Endothelial cell of umbilical vein (primary cell): ENCODE results near the gene PIM3. TPM values are rescaled to one million over a fixed set of nuclear protein-coding genes. Genes with fewer than 3 reads are reported as not detected.

Source experiments
- BruUV-seq: library from RNA; stranded (reverse); fragments of 400-500 nt; replicated peaks from 2 replicates; lab custom pipeline; 2021; lab: Mats Ljungman, UMichigan
- CTCF ChIA-PET: fragments of 300-600, 350-600 bp; sonication (Branson Sonifier 250); formaldehyde crosslinking; loops from one replicate; lab custom pipeline; 2021; ENCODE audit warnings: antibody characterized with exemption, inconsistent platforms; lab: Charles Lee
- POLR2A ChIA-PET: fragments of 300-600, 350-600 bp; sonication (Branson Sonifier 250); formaldehyde crosslinking; loops from one replicate; lab custom pipeline; 2021; ENCODE audit warnings: antibody characterized with exemption, inconsistent platforms; lab: Charles Lee
- DNase-seq: peaks from one replicate; pipeline ENCODE4 v3.0.0-alpha.2; 2011; ENCODE audit warnings: low read depth, low spot score
- FAIRE-seq: peaks from 2 replicates; lab custom pipeline; 2011; peaks lifted over from hg19 to GRCh38; lab: Jason Lieb, UNC
- H2AFZ ChIP-seq: 2 replicates; pipeline ENCODE4 v1.6.0; 2012; ENCODE audit warnings: low read depth, low read length, control low read depth, inconsistent platforms
- H3K27ac ChIP-seq: 2 replicates; pipeline ENCODE4 v1.5.1; 2011; ENCODE audit warnings: low read depth, mild to moderate bottlenecking, control low read depth, low read length, moderate library complexity; ENCODE audit not compliant: insufficient read depth
- H3K27me3 ChIP-seq, 2 experiments: 2 replicates each; pipeline versions ENCODE4 v1.6.0 to v1.6.1; 2011; ENCODE audit warnings: low read length in 2 of 2, mixed read lengths in 1 of 2; ENCODE audit not compliant: control insufficient read depth in 2 of 2, insufficient read depth in 2 of 2
- H3K36me3 ChIP-seq, 2 experiments: 2 replicates in 1 of 2; 3 replicates in 1 of 2; pipeline ENCODE4 v1.5.1; 2011; ENCODE audit warnings: low read length in 2 of 2, mild to moderate bottlenecking in 1 of 2, moderate library complexity in 1 of 2; ENCODE audit not compliant: control insufficient read depth in 2 of 2, insufficient read depth in 2 of 2; ENCODE audit errors: extremely low read depth in 1 of 2
- H3K4me1 ChIP-seq: 3 replicates; pipeline ENCODE4 v1.5.1; 2011; ENCODE audit warnings: mild to moderate bottlenecking, low read length; ENCODE audit not compliant: control insufficient read depth, insufficient read depth; ENCODE audit errors: extremely low read depth
- H3K4me2 ChIP-seq: 2 replicates; pipeline ENCODE4 v1.6.1; 2011; ENCODE audit warnings: low read length, control low read depth, mixed read lengths; ENCODE audit not compliant: insufficient read depth
- H3K4me3 ChIP-seq, 3 experiments: fragments of 200-600 bp in 1 of 3; sonication (generic), shearing (Covaris generic) in 1 of 3; replicated peaks in 1 of 3; 2 replicates each; pipeline ENCODE4 v1.5.1; 2011 to 2016; ENCODE audit warnings: control low read depth in 3 of 3, low read length in 3 of 3, mild to moderate bottlenecking in 2 of 3, inconsistent platforms in 1 of 3, low read depth in 1 of 3, moderate library complexity in 1 of 3; ENCODE audit not compliant: insufficient read depth in 1 of 3
- H3K79me2 ChIP-seq: 2 replicates; pipeline ENCODE4 v1.6.0; 2012; ENCODE audit warnings: low read length, inconsistent platforms; ENCODE audit not compliant: control insufficient read depth, insufficient read depth
- H3K9ac ChIP-seq: replicated peaks from 2 replicates; pipeline ENCODE3; 2011; ENCODE audit warnings: low read length, control low read depth; ENCODE audit not compliant: insufficient read depth; ENCODE audit errors: extremely low read depth
- H3K9me1 ChIP-seq: replicated peaks from 3 replicates; pipeline ENCODE4 v1.6.0; 2011; ENCODE audit warnings: mild to moderate bottlenecking, low read length; ENCODE audit not compliant: control insufficient read depth, insufficient read depth; ENCODE audit errors: extremely low read depth
- H3K9me3 ChIP-seq: replicated peaks from 2 replicates; pipeline ENCODE4 v1.5.1; 2012; ENCODE audit warnings: low read length, inconsistent platforms; ENCODE audit not compliant: control insufficient read depth, insufficient read depth
- H4K20me1 ChIP-seq: replicated peaks from 2 replicates; pipeline ENCODE3; 2011; ENCODE audit warnings: mild to moderate bottlenecking, low read length; ENCODE audit not compliant: control insufficient read depth, insufficient read depth; ENCODE audit errors: extremely low read depth
- CTCF ChIP-seq, 2 donors: IDR thresholded peaks; 1 replicate in 1 of 2; 2 replicates in 1 of 2; pipeline ENCODE4 v1.5.1; 2011; ENCODE audit warnings: low read length in 2 of 2, mild to moderate bottlenecking in 2 of 2, moderate library complexity in 2 of 2, control low read depth in 1 of 2, inconsistent platforms in 1 of 2, low read depth in 1 of 2; ENCODE audit not compliant: insufficient read depth in 1 of 2; ENCODE audit errors: extremely low read depth in 1 of 2
- EZH2 ChIP-seq: IDR thresholded peaks from 2 replicates; pipeline ENCODE4 v1.6.1; 2012; ENCODE audit warnings: borderline replicate concordance, low read depth, mild to moderate bottlenecking, moderate library complexity, low read length, inconsistent platforms; ENCODE audit not compliant: severe bottlenecking
- JUN ChIP-seq: IDR thresholded peaks from 2 replicates; pipeline ENCODE4 v1.6.1; 2011; ENCODE audit warnings: borderline replicate concordance, low read depth; ENCODE audit not compliant: insufficient read length, insufficient read depth
- MYC ChIP-seq: IDR thresholded peaks from one replicate; pipeline ENCODE4 v1.6.1; 2011; ENCODE audit warnings: mild to moderate bottlenecking, low read depth, low read length
- POLR2AphosphoS5 ChIP-seq: IDR thresholded peaks from 2 replicates; pipeline ENCODE4 v1.6.1; 2012; ENCODE audit warnings: low read depth, mild to moderate bottlenecking, control low read depth, low read length, moderate library complexity; ENCODE audit not compliant: insufficient read depth
- dilution Hi-C: fragments of 300-500 bp; cut with MboI; formaldehyde crosslinking; loops from one replicate; pipeline ENCODE4 v1.15.0; 2019; ENCODE audit warnings: low sequenced_read_pairs; ENCODE audit not compliant: extremely low pct_ligation_motif_present
- intact Hi-C: fragments of 100-400 bp; cut with micrococcal nuclease; formaldehyde crosslinking; loops from one replicate; pipeline ENCODE4 v1.10.0; 2022
- polyA plus RNA-seq, 4 experiments: library from polyadenylated mRNA; depleted of rRNA in 3 of 4; stranded (reverse) in 3 of 4; unstranded in 1 of 4; fragments of >200 nt; gene quantifications; 2 replicates each; pipeline versions ENCODE4 v1.2.1 to v1.2.3, GENCODE V29; 2011 to 2012; ENCODE audit warnings: missing spikeins in 1 of 4
- total RNA-seq: library from RNA; stranded (reverse); gene quantifications from 2 replicates; pipeline ENCODE4 v1.2.3, GENCODE V29; 2021

The PIM3 gene
- total and polyA plus RNA-seq, 2 donors (not counting 3 experiments of a cell fraction or from before 2014, with no cell fraction given), result 131 to 185 TPM

GRCh38 chr22:49953680-49954344 is 6.8 kb upstream of the PIM3 start:
- TF ChIP-seq EZH2 (no peak), CTCF (IDR thresholded peaks at IDR 0.05; ENCODE audit: extremely low read depth in 1 of 2, insufficient read depth in 1 of 2, low read depth in 1 of 2, low read length in 2 of 2) (no peak), POLR2AphosphoS5 (no peak), MYC (no peak), JUN (no peak)
- no peak overlapping the region for H3K9ac ChIP-seq
- no peaks in the 10 kb centered on the region for H3K9me3 ChIP-seq
- H4K20me1 ChIP-seq, result no peaks in the 10 kb centered on the region
- no TSS peak for BruUV-seq
- POLR2A ChIA-PET, result interaction anchor here (0.6 kb wide), 1 partner anchor 22 kb away, joined by 5 read pairs; no protein-coding TSS in a partner anchor
- no peak overlapping the region for H2AFZ ChIP-seq
- no peak overlapping the region for H3K4me2 ChIP-seq
- no peak for DNase-seq
- H3K79me2 ChIP-seq, result no peaks in the 10 kb centered on the region
- intact Hi-C loops, result no loop called here
- FAIRE-seq, result no peak
- dilution Hi-C loops, result no loop called here
- peaks cover 10% of the 10 kb centered on the region for H3K4me1 ChIP-seq
- CTCF ChIA-PET, result no interaction called here
- no peaks in the 10 kb centered on the region for H3K9me1 ChIP-seq
- H3K27me3 ChIP-seq, result no peaks in the 10 kb centered on the region
- H3K36me3 ChIP-seq, result no peaks in the 10 kb centered on the region
- H3K4me3 ChIP-seq, result no peak overlapping the region
- H3K27ac ChIP-seq, result no peak overlapping the region
